IMR-90 (cell line): Measurements from ENCODE around the gene TECTA. TPM values are rescaled to one million over a fixed set of nuclear protein-coding genes. Genes with fewer than 3 reads are reported as not detected.

Experiments
- ATAC-seq: fragments of 200-7000 bp; cut with Tn5 transposase; 2 replicates; pipeline ENCODE4 v1.9.1; 2020; ENCODE audit warnings: low read depth, mild to moderate bottlenecking, moderate library complexity
- BruUV-seq: library from RNA; stranded (reverse); fragments of 400-500 nt; replicated peaks from 2 replicates; lab custom pipeline; 2021; lab: Mats Ljungman, UMichigan
- CTCF ChIA-PET: fragments of 300-600 bp; formaldehyde crosslinking; extraction: SDS; loops from one replicate; lab custom pipeline; 2021; ENCODE audit warnings: antibody characterized with exemption; lab: Yijun Ruan, JAX
- POLR2A ChIA-PET: fragments of 300-600 bp; sonication (Branson Sonifier 250); formaldehyde crosslinking; loops from one replicate; lab custom pipeline; 2022; ENCODE audit warnings: antibody characterized with exemption; ENCODE audit not compliant: unreplicated experiment; lab: Charles Lee
- DNase-seq: peaks from one replicate; pipeline ENCODE4 v3.0.0; 2013
- H2AFZ ChIP-seq: replicated peaks from 2 replicates; pipeline ENCODE3; 2013; ENCODE audit warnings: low read length, mild to moderate bottlenecking; ENCODE audit not compliant: poor library complexity
- H2AK5ac ChIP-seq: 2 replicates; pipeline ENCODE4 v1.6.1; 2013; ENCODE audit warnings: low read depth, low read length, inconsistent platforms
- H2AK9ac ChIP-seq: replicated peaks from 2 replicates; pipeline ENCODE3; 2013; ENCODE audit warnings: mild to moderate bottlenecking, low read depth, low read length, moderate library complexity; ENCODE audit not compliant: poor library complexity
- H2BK120ac ChIP-seq: 2 replicates; pipeline ENCODE4 v1.6.1; 2013; ENCODE audit warnings: low read depth, low read length, inconsistent platforms
- H2BK15ac ChIP-seq: 3 replicates; pipeline ENCODE4 v1.6.1; 2013; ENCODE audit warnings: low read depth, low read length, inconsistent platforms
- H2BK20ac ChIP-seq: 2 replicates; pipeline ENCODE4 v1.6.1; 2013; ENCODE audit warnings: low read depth, mild to moderate bottlenecking, inconsistent platforms, low read length, moderate library complexity
- H2BK5ac ChIP-seq: 2 replicates; pipeline ENCODE4 v1.6.1; 2013; ENCODE audit warnings: mild to moderate bottlenecking, low read depth, low read length, inconsistent platforms; ENCODE audit not compliant: poor library complexity, severe bottlenecking
- H3K14ac ChIP-seq: replicated peaks from 2 replicates; pipeline ENCODE4 v1.6.1; 2013; ENCODE audit warnings: low read depth, low read length, inconsistent platforms
- H3K18ac ChIP-seq: 2 replicates; pipeline ENCODE4 v1.6.1; 2013; ENCODE audit warnings: low read depth, low read length, control low read depth
- H3K23ac ChIP-seq: 2 replicates; pipeline ENCODE4 v1.6.1; 2013; ENCODE audit warnings: low read depth, low read length, inconsistent platforms
- H3K27ac ChIP-seq: 2 replicates; pipeline ENCODE4 v1.5.1; 2013; ENCODE audit warnings: mild to moderate bottlenecking, control low read depth, low read length; ENCODE audit not compliant: insufficient read depth
- H3K27me3 ChIP-seq: 2 replicates; pipeline ENCODE4 v1.6.1; 2013; ENCODE audit warnings: low read length; ENCODE audit not compliant: control insufficient read depth, insufficient read depth
- H3K36me3 ChIP-seq: 2 replicates; pipeline ENCODE4 v1.6.1; 2013; ENCODE audit warnings: low read length, mixed read lengths; ENCODE audit not compliant: control insufficient read depth, insufficient read depth
- H3K4ac ChIP-seq: 2 replicates; pipeline ENCODE4 v1.6.1; 2013; ENCODE audit warnings: low read depth, low read length, inconsistent platforms
- H3K4me1 ChIP-seq: 2 replicates; pipeline ENCODE4 v1.6.1; 2013; ENCODE audit warnings: low read length, mixed read lengths; ENCODE audit not compliant: control insufficient read depth, insufficient read depth
- H3K4me2 ChIP-seq: 2 replicates; pipeline ENCODE4 v1.6.1; 2013; ENCODE audit warnings: low read depth, mild to moderate bottlenecking, control low read depth, low read length, moderate library complexity
- H3K4me3 ChIP-seq: 2 replicates; pipeline ENCODE4 v1.5.1; 2013; ENCODE audit warnings: low read depth, mild to moderate bottlenecking, control low read depth, low read length, moderate library complexity; ENCODE audit not compliant: insufficient read depth
- H3K56ac ChIP-seq: 2 replicates; pipeline ENCODE4 v1.6.1; 2013; ENCODE audit warnings: low read length, inconsistent platforms; ENCODE audit not compliant: insufficient read depth; ENCODE audit errors: extremely low read depth
- H3K79me1 ChIP-seq, 2 experiments: 2 replicates each; pipeline ENCODE4 v1.6.1; 2013; ENCODE audit warnings: low read length in 2 of 2, inconsistent platforms in 1 of 2, low read depth in 1 of 2
- H3K9ac ChIP-seq: 2 replicates; pipeline ENCODE4 v1.6.1; 2013; ENCODE audit warnings: low read depth, low read length, control low read depth
- H3K9me1 ChIP-seq: 2 replicates; pipeline ENCODE4 v1.6.1; 2013; ENCODE audit warnings: low read length, inconsistent platforms; ENCODE audit not compliant: insufficient read depth
- H3K9me3 ChIP-seq: 2 replicates; pipeline ENCODE4 v1.6.1; 2013; ENCODE audit warnings: low read length; ENCODE audit not compliant: control insufficient read depth, insufficient read depth
- H4K20me1 ChIP-seq: 2 replicates; pipeline ENCODE4 v1.6.1; 2013; ENCODE audit warnings: low read length, inconsistent platforms; ENCODE audit not compliant: insufficient read depth
- H4K5ac ChIP-seq: 2 replicates; pipeline ENCODE4 v1.6.1; 2013; ENCODE audit warnings: mild to moderate bottlenecking, low read depth, low read length, control low read depth
- H4K8ac ChIP-seq, 2 experiments: 2 replicates each; pipeline ENCODE4 v1.6.1; 2013; ENCODE audit warnings: low read depth in 2 of 2, low read length in 2 of 2, control low read depth in 1 of 2, inconsistent platforms in 1 of 2
- H4K91ac ChIP-seq: 2 replicates; pipeline ENCODE4 v1.6.1; 2013; ENCODE audit warnings: low read depth, low read length, inconsistent platforms; ENCODE audit not compliant: insufficient read depth
- BHLHE40 ChIP-seq: fragments of 150-350 bp; IDR thresholded peaks from 2 replicates; pipeline ENCODE4 v1.6.1; 2016; ENCODE audit warnings: mild to moderate bottlenecking, low read depth, low read length
- CEBPB ChIP-seq: IDR thresholded peaks from 2 replicates; pipeline ENCODE4 v1.6.1; 2012; ENCODE audit warnings: low read depth, low read length, improper control_type of control experiment
- CHD1 ChIP-seq: IDR thresholded peaks from 2 replicates; pipeline ENCODE4 v1.6.1; 2012; ENCODE audit warnings: low read depth, low read length, improper control_type of control experiment
- FOS ChIP-seq: fragments of 150-350 bp; IDR thresholded peaks from 2 replicates; pipeline ENCODE4 v1.6.1; 2016; ENCODE audit warnings: low read depth, low read length
- MXI1 ChIP-seq: IDR thresholded peaks from 2 replicates; pipeline ENCODE4 v1.6.1; 2012; ENCODE audit warnings: low read depth, mild to moderate bottlenecking, low read length, moderate library complexity, borderline replicate concordance
- NFE2L2 ChIP-seq: fragments of 150-350 bp; IDR thresholded peaks from 2 replicates; pipeline ENCODE4 v1.6.1; 2016; ENCODE audit warnings: low read depth, mild to moderate bottlenecking, low read length
- POLR2A ChIP-seq: IDR thresholded peaks from 2 replicates; pipeline ENCODE4 v1.6.1; 2012; ENCODE audit warnings: mild to moderate bottlenecking, low read depth, low read length
- RAD21 ChIP-seq: IDR thresholded peaks from 2 replicates; pipeline ENCODE4 v1.6.1; 2012; ENCODE audit warnings: low read length, improper control_type of control experiment
- RCOR1 ChIP-seq: IDR thresholded peaks from 2 replicates; pipeline ENCODE4 v1.6.1; 2012; ENCODE audit warnings: mild to moderate bottlenecking, low read length, improper control_type of control experiment; ENCODE audit not compliant: insufficient replicate concordance
- SMC3 ChIP-seq: fragments of 150-350 bp; IDR thresholded peaks from 2 replicates; pipeline ENCODE4 v1.6.1; 2016; ENCODE audit warnings: low read depth, mild to moderate bottlenecking, antibody characterized with exemption, low read length, moderate library complexity
- dilution Hi-C: fragments of 300-500 bp; cut with HindIII; formaldehyde crosslinking; loops from one replicate; pipeline ENCODE4 v1.14.3; 2018; ENCODE audit warnings: low sequenced_read_pairs; ENCODE audit not compliant: unreplicated experiment
- in situ Hi-C: fragments of 300-500 bp; cut with MboI; formaldehyde crosslinking; loops from 3 replicates; pipeline ENCODE4 v1.14.3; 2019; ENCODE audit warnings: low sequenced_read_pairs, inconsistent platforms, mixed read lengths
- intact Hi-C: fragments of 100-400 bp; cut with micrococcal nuclease; formaldehyde crosslinking; loops from 2 replicates; pipeline ENCODE4 v1.10.0; 2022
- polyA plus RNA-seq, 3 experiments: library from polyadenylated mRNA; depleted of rRNA; stranded (reverse); fragments of >200 nt; gene quantifications; 2 replicates each; pipeline ENCODE4 v1.2.3, GENCODE V29; 2012; ENCODE audit warnings: low replicate concordance in 1 of 3
- total RNA-seq: library from RNA; depleted of rRNA; stranded (reverse); fragments of >200 nt; gene quantifications from 2 replicates; pipeline ENCODE4 v1.2.3, GENCODE V29; 2012
- TF ChIP-seq, protein P1 (sequence below): fragments of 150-350 bp; IDR thresholded peaks from 2 replicates; pipeline ENCODE4 v1.6.1; 2016; ENCODE audit warnings: low read depth, mild to moderate bottlenecking, low read length, moderate library complexity, borderline replicate concordance
- TF ChIP-seq, protein P2 (sequence below): conservative IDR thresholded peaks from 2 replicates; pipeline ENCODE4 v1.5.1; 2012; ENCODE audit warnings: mild to moderate bottlenecking, low read depth, low read length, improper control_type of control experiment
- TF ChIP-seq, protein P3 (sequence below): fragments of 150-350 bp; IDR thresholded peaks from 2 replicates; pipeline ENCODE4 v1.6.1; 2017; ENCODE audit warnings: mild to moderate bottlenecking, antibody characterized with exemption, low read length, low read depth

TECTA gene
- total and polyA plus RNA-seq, 2 of the 4 experiments (the other 2 are of a cell fraction), result 0.17 to 0.18 TPM

DNA sequence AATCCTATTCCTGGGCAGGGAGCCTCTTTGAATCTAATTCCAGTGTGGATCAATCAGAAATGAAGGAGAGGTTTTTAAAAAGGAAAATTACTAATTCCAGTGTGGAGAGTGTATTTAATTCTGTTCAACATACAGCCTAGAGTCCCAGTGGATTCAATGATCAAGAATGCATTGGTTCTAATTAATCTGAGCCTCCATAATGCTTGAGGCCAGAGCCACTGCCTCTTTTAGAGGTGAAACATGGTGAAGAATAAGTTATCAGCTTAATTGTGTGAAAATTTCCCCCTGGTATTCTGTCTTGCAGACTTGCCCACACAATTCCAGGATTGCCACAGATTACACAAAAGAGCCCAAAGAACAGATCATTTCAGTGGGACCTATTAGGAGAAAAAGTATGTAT lies 87.7 kb downstream of the TECTA start:
- H2AK5ac ChIP-seq, result no peak overlapping the region
- in situ Hi-C loops (no loop called here), intact Hi-C loops (no loop called here), dilution Hi-C loops (no loop called here)
- no peak overlapping the region for H4K8ac ChIP-seq
- H2BK5ac ChIP-seq, result no peak overlapping the region
- H4K20me1 ChIP-seq, result no peaks in the 10 kb centered on the region
- no peak overlapping the region for H2BK15ac ChIP-seq
- H2AK9ac ChIP-seq, result no peak overlapping the region
- no peaks in the 10 kb centered on the region for H3K9me1 ChIP-seq
- TF ChIP-seq CHD1, result no peak
- no peak for TF ChIP-seq NFE2L2
- TF ChIP-seq, protein P1, sequence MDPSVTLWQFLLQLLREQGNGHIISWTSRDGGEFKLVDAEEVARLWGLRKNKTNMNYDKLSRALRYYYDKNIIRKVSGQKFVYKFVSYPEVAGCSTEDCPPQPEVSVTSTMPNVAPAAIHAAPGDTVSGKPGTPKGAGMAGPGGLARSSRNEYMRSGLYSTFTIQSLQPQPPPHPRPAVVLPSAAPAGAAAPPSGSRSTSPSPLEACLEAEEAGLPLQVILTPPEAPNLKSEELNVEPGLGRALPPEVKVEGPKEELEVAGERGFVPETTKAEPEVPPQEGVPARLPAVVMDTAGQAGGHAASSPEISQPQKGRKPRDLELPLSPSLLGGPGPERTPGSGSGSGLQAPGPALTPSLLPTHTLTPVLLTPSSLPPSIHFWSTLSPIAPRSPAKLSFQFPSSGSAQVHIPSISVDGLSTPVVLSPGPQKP, result no peak
- TF ChIP-seq RAD21, result no peak
- no peak for TF ChIP-seq FOS
- TF ChIP-seq SMC3, result no peak
- TF ChIP-seq, protein P2, sequence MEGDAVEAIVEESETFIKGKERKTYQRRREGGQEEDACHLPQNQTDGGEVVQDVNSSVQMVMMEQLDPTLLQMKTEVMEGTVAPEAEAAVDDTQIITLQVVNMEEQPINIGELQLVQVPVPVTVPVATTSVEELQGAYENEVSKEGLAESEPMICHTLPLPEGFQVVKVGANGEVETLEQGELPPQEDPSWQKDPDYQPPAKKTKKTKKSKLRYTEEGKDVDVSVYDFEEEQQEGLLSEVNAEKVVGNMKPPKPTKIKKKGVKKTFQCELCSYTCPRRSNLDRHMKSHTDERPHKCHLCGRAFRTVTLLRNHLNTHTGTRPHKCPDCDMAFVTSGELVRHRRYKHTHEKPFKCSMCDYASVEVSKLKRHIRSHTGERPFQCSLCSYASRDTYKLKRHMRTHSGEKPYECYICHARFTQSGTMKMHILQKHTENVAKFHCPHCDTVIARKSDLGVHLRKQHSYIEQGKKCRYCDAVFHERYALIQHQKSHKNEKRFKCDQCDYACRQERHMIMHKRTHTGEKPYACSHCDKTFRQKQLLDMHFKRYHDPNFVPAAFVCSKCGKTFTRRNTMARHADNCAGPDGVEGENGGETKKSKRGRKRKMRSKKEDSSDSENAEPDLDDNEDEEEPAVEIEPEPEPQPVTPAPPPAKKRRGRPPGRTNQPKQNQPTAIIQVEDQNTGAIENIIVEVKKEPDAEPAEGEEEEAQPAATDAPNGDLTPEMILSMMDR, result no peak
- TF ChIP-seq POLR2A, result no peak
- no peak for TF ChIP-seq MXI1
- TF ChIP-seq BHLHE40, result no peak
- TF ChIP-seq CEBPB, result no peak
- TF ChIP-seq, protein P3, sequence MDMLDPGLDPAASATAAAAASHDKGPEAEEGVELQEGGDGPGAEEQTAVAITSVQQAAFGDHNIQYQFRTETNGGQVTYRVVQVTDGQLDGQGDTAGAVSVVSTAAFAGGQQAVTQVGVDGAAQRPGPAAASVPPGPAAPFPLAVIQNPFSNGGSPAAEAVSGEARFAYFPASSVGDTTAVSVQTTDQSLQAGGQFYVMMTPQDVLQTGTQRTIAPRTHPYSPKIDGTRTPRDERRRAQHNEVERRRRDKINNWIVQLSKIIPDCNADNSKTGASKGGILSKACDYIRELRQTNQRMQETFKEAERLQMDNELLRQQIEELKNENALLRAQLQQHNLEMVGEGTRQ, result no peak
- no peak for TF ChIP-seq RCOR1
- no peak overlapping the region for H4K91ac ChIP-seq
- H3K9ac ChIP-seq, result no peak overlapping the region
- no peak overlapping the region for H3K56ac ChIP-seq
- no peak overlapping the region for H3K27ac ChIP-seq
- CTCF ChIA-PET, result no interaction called here
- H3K14ac ChIP-seq, result no peak overlapping the region
- peaks cover 12% of the 10 kb centered on the region for H3K27me3 ChIP-seq
- H3K4me2 ChIP-seq, result no peak overlapping the region
- H2BK20ac ChIP-seq, result no peak overlapping the region
- no peaks in the 10 kb centered on the region for H3K9me3 ChIP-seq
- no peak overlapping the region for H3K23ac ChIP-seq
- no peaks in the 10 kb centered on the region for H3K36me3 ChIP-seq
- H3K4me3 ChIP-seq, result no peak overlapping the region
- DNase-seq, result no peak
- no peak overlapping the region for H2BK120ac ChIP-seq
- no peak overlapping the region for H4K5ac ChIP-seq
- no peaks in the 10 kb centered on the region for H3K4me1 ChIP-seq
- no peak overlapping the region for H3K18ac ChIP-seq
- POLR2A ChIA-PET, result no interaction called here
- H3K4ac ChIP-seq, result no peak overlapping the region
- no peak for ATAC-seq
- no TSS peak for BruUV-seq
- no peak overlapping the region for H2AFZ ChIP-seq
- no peaks in the 10 kb centered on the region for H3K79me1 ChIP-seq
